Neural progenitor cell (in vitro differentiated cells): Measurements from ENCODE around the gene RPS6KA2. TPM values are rescaled to one million over a fixed set of nuclear protein-coding genes. Genes with fewer than 3 reads are reported as not detected.

Experiments used
- DNase-seq: peaks from one replicate; pipeline ENCODE4 v3.0.0-alpha.2; 2016; ENCODE audit warnings: low spot score
- H2AFZ ChIP-seq: fragments of 200-600 bp; sonication (generic); replicated peaks from 2 replicates; pipeline ENCODE4 v1.6.1; 2016; ENCODE audit warnings: antibody characterized with exemption
- H3F3A ChIP-seq: fragments of 200-600 bp; sonication (generic); 2 replicates; pipeline ENCODE4 v1.6.1; 2016; ENCODE audit warnings: antibody characterized with exemption, low read depth
- H3K27ac ChIP-seq: fragments of 200-600 bp; sonication (generic); 2 replicates; pipeline ENCODE4 v1.5.1; 2016; ENCODE audit warnings: mild to moderate bottlenecking
- H3K27me3 ChIP-seq: fragments of 200-600 bp; sonication (generic); 2 replicates; pipeline ENCODE4 v1.6.1; 2016; ENCODE audit warnings: mild to moderate bottlenecking, moderate library complexity
- H3K36me3 ChIP-seq: fragments of 200-600 bp; sonication (generic); 2 replicates; pipeline ENCODE4 v1.5.1; 2016
- H3K4me1 ChIP-seq: fragments of 200-600 bp; sonication (generic); 2 replicates; pipeline ENCODE4 v1.6.1; 2016; ENCODE audit warnings: mixed run types
- H3K4me2 ChIP-seq: fragments of 200-600 bp; sonication (generic); 2 replicates; pipeline ENCODE4 v1.6.1; 2016
- H3K4me3 ChIP-seq: fragments of 200-600 bp; sonication (generic); 2 replicates; pipeline ENCODE4 v1.5.1; 2016
- H3K79me2 ChIP-seq: fragments of 200-600 bp; sonication (generic); 2 replicates; pipeline ENCODE4 v1.6.1; 2016; ENCODE audit warnings: low read depth
- H3K9ac ChIP-seq: fragments of 200-600 bp; sonication (generic); 2 replicates; pipeline ENCODE4 v1.6.1; 2016
- H3K9me3 ChIP-seq: fragments of 200-600 bp; sonication (generic); 2 replicates; pipeline ENCODE4 v1.5.1; 2016; ENCODE audit warnings: low read depth
- H4K20me1 ChIP-seq: fragments of 200-600 bp; sonication (generic); 2 replicates; pipeline ENCODE4 v1.6.1; 2016; ENCODE audit warnings: low read depth
- H3K27ac Mint-ChIP-seq: 3 replicates; pipeline ENCODE4 v1.8.0; 2021; ENCODE audit warnings: mixed read lengths
- H3K27me3 Mint-ChIP-seq: 2 replicates; pipeline ENCODE4 v1.8.0; 2022; ENCODE audit warnings: low read depth, mild to moderate bottlenecking, inconsistent platforms, moderate library complexity, mixed read lengths; ENCODE audit not compliant: insufficient read depth
- H3K36me3 Mint-ChIP-seq: 3 replicates; pipeline ENCODE4 v1.8.0; 2021; ENCODE audit warnings: mixed read lengths
- H3K4me1 Mint-ChIP-seq: 3 replicates; pipeline ENCODE4 v1.8.0; 2021; ENCODE audit warnings: mixed read lengths
- H3K4me3 Mint-ChIP-seq: 3 replicates; pipeline ENCODE4 v1.8.0; 2021; ENCODE audit warnings: mild to moderate bottlenecking, moderate library complexity, mixed read lengths
- H3K9me3 Mint-ChIP-seq: 3 replicates; pipeline ENCODE4 v1.8.0; 2020; ENCODE audit warnings: mixed read lengths
- CTCF ChIP-seq: fragments of 200-600 bp; sonication (generic); IDR thresholded peaks from 2 replicates; pipeline ENCODE4 v1.5.1; 2017; ENCODE audit warnings: antibody characterized with exemption, mild to moderate bottlenecking
- EZH2 ChIP-seq: fragments of 200-600 bp; sonication (generic); IDR thresholded peaks from 2 replicates; pipeline ENCODE4 v1.6.1; 2017; ENCODE audit warnings: antibody characterized with exemption, mild to moderate bottlenecking, moderate library complexity
- EZH2phosphoT487 ChIP-seq: fragments of 200-600 bp; sonication (generic); IDR thresholded peaks from 2 replicates; pipeline ENCODE4 v1.6.1; 2017; ENCODE audit warnings: antibody characterized with exemption
- total RNA-seq: library from RNA; depleted of rRNA; stranded (reverse); fragments of >200 nt; gene quantifications from 2 replicates; pipeline ENCODE4 v1.2.3, GENCODE V29; 2015; ENCODE audit warnings: low replicate concordance

The RPS6KA2 gene
- total RNA-seq, 1 donor from 2014 or later = 8.2 TPM

- no peak overlapping the region for H3K9ac ChIP-seq
- no peak overlapping the region for H3K4me3 ChIP-seq
- peaks cover 23% of the 10 kb centered on the region for H3K4me1 Mint-ChIP-seq
- H3K4me1 ChIP-seq = no peaks in the 10 kb centered on the region
- no peaks in the 10 kb centered on the region for H3K27me3 ChIP-seq
- H3K4me2 ChIP-seq = no peak overlapping the region
- no peaks in the 10 kb centered on the region for H4K20me1 ChIP-seq
- H3K36me3 Mint-ChIP-seq = peaks cover 6% of the 10 kb centered on the region
- no peaks in the 10 kb centered on the region for H3K27me3 Mint-ChIP-seq
- DNase-seq = peak; percentile 21
- no peaks in the 10 kb centered on the region for H3F3A ChIP-seq
- H3K36me3 ChIP-seq = no peaks in the 10 kb centered on the region
- no peaks in the 10 kb centered on the region for H3K9me3 Mint-ChIP-seq
- H3K4me3 Mint-ChIP-seq = no peak overlapping the region
- no peak for TF ChIP-seq EZH2
- no peak for TF ChIP-seq CTCF
- no peak for TF ChIP-seq EZH2phosphoT487
- no peaks in the 10 kb centered on the region for H3K9me3 ChIP-seq
- H2AFZ ChIP-seq = no peak overlapping the region
- no peak overlapping the region for H3K27ac ChIP-seq
- no peak overlapping the region for H3K27ac Mint-ChIP-seq
- no peaks in the 10 kb centered on the region for H3K79me2 ChIP-seq
Observed at GRCh38 chr6:166542580-166542912, 84.5 kb downstream of the RPS6KA2 start.

DNA sequence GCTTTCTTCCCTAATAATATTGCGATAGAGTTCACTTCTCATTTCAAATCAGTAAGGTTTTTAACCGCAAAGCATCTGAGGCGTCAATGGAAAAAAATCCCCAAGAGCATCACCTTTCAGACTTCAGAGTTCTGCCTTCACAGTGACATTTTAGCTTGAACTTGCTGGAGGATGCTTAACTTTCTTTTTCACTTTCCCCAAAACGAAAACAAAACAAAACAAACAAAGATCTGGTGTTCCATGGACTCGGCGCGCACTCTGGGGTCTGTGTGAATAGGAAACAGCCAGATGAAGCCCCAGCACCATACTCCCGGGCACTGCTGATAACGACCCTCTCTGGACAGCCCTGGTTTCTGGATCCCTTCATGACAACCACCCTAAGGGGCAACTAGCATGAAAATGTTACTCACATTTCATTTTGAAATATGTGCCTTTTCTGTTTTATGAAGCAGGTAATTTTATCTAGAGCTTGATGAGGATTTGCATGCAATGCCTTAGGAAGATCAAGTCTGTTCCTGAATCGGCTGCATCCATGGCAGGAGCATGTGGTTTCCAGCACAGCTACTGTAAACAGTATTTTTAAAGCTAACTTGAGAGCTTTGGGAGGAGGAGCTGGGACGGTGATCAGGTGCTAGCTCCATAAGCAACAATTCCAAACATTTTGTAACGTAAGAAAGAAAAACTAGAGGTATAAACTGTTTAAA, 85.0 kb downstream of the RPS6KA2 start:
- no peak for DNase-seq
- no peaks in the 10 kb centered on the region for H3K79me2 ChIP-seq
- H3K4me2 ChIP-seq = no peak overlapping the region
- peaks cover 23% of the 10 kb centered on the region for H3K4me1 Mint-ChIP-seq
- no peaks in the 10 kb centered on the region for H3K9me3 Mint-ChIP-seq
- no peaks in the 10 kb centered on the region for H3K27me3 ChIP-seq
- H3K9ac ChIP-seq = no peak overlapping the region
- peak overlapping the region; percentile 11 for H3K27ac Mint-ChIP-seq
- no peaks in the 10 kb centered on the region for H3K9me3 ChIP-seq
- TF ChIP-seq EZH2 = no peak
- TF ChIP-seq CTCF = no peak
- no peak for TF ChIP-seq EZH2phosphoT487
- H3K4me1 ChIP-seq = no peaks in the 10 kb centered on the region
- no peak overlapping the region for H3K4me3 Mint-ChIP-seq
- H2AFZ ChIP-seq = no peak overlapping the region
- H3K36me3 Mint-ChIP-seq = peaks cover 10% of the 10 kb centered on the region
- H4K20me1 ChIP-seq = no peaks in the 10 kb centered on the region
- no peaks in the 10 kb centered on the region for H3F3A ChIP-seq
- H3K4me3 ChIP-seq = no peak overlapping the region
- no peaks in the 10 kb centered on the region for H3K27me3 Mint-ChIP-seq
- H3K27ac ChIP-seq = no peak overlapping the region
- H3K36me3 ChIP-seq = no peaks in the 10 kb centered on the region

DNA sequence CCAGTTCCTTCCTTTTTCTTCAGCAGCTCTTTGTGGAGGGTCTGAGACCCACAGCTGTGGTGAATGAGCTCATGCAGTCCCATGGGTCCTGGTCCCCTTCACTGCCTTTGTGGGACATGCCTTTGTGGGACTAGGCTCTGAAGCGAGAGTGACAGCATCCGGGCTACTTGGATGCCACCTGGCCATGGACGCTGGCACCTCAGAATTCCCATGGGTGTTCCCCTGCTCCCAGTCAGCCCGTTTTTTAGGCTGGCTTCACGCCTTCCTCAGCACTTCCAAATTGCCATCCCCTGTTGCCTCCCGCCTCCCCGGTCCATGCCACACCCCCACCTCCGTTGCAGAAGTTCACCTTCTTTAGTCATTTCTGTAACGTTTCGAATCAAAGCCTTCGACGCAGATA, 85.7 kb downstream of the RPS6KA2 start:
- Histone ChIP-seq H3F3A (no peaks in the 10 kb centered on the region), H3K4me2 (no peak overlapping the region), H3K27me3 (no peaks in the 10 kb centered on the region), H3K4me3 (no peak overlapping the region), H3K9ac (no peak overlapping the region), H3K79me2 (no peaks in the 10 kb centered on the region), H4K20me1 (no peaks in the 10 kb centered on the region), H3K9me3 (no peaks in the 10 kb centered on the region), H3K27ac (no peak overlapping the region), H3K4me1 (no peaks in the 10 kb centered on the region), H3K36me3 (no peaks in the 10 kb centered on the region), H2AFZ (no peak overlapping the region)
- Mint-ChIP-seq H3K4me1 (peaks cover 23% of the 10 kb centered on the region), H3K27ac (peak overlapping the region; percentile 11), H3K9me3 (no peaks in the 10 kb centered on the region), H3K27me3 (no peaks in the 10 kb centered on the region), H3K4me3 (no peak overlapping the region), H3K36me3 (peaks cover 10% of the 10 kb centered on the region)
- DNase-seq = no peak
- TF ChIP-seq EZH2 (no peak), CTCF (no peak), EZH2phosphoT487 (no peak)
